NCI-H1930 (cell line): Measurements from ENCODE around the gene MAP2K3.

Experiments
- DNase-seq, 2 experiments: peaks; one replicate each; lab custom pipeline; 2025; lab: John Stamatoyannopoulos, UW

Gene MAP2K3

GRCh38 chr17:21352221-21352980 is 67.9 kb downstream of the MAP2K3 start:
- no peak for DNase-seq

- DNase-seq, result no peak
Measured at GRCh38 chr17:21352981-21353265, 68.4 kb downstream of the MAP2K3 start.

- no peak for DNase-seq
Measured at GRCh38 chr17:21353326-21354010, 69.0 kb downstream of the MAP2K3 start.

GRCh38 chr17:21354796-21355385 is 70.4 kb downstream of the MAP2K3 start:
- no peak for DNase-seq

- DNase-seq, result no peak
Measured at GRCh38 chr17:21355586-21355985, 71.1 kb downstream of the MAP2K3 start.

- DNase-seq, result no peak
Measured at GRCh38 chr17:21356537-21357127, 72.1 kb downstream of the MAP2K3 start.

- no peak for DNase-seq
Measured at GRCh38 chr17:21357281-21357680, 72.8 kb downstream of the MAP2K3 start.

- no peak for DNase-seq
Measured at GRCh38 chr17:21357696-21358656, 73.5 kb downstream of the MAP2K3 start.

GRCh38 chr17:21358682-21359482 is 74.4 kb downstream of the MAP2K3 start:
- no peak for DNase-seq

GRCh38 chr17:21359483-21359840 is 75.0 kb downstream of the MAP2K3 start:
- DNase-seq, result no peak

GRCh38 chr17:21360048-21360447 is 75.5 kb downstream of the MAP2K3 start:
- no peak for DNase-seq

GRCh38 chr17:21361020-21361809 is 76.7 kb downstream of the MAP2K3 start:
- DNase-seq, result no peak

GRCh38 chr17:21362331-21362931 is 77.9 kb downstream of the MAP2K3 start:
- DNase-seq, result no peak

- DNase-seq, result no peak
Measured at GRCh38 chr17:21363776-21364642, 79.5 kb downstream of the MAP2K3 start.
